Measurements from ENCODE around the gene EXTL1. TPM values are rescaled to one million over a fixed set of nuclear protein-coding genes. Genes with fewer than 3 reads are reported as not detected.

Gene EXTL1
- total RNA-seq, 2 donors from 2014 or later: 1.6 TPM; not detected in 1

DNA sequence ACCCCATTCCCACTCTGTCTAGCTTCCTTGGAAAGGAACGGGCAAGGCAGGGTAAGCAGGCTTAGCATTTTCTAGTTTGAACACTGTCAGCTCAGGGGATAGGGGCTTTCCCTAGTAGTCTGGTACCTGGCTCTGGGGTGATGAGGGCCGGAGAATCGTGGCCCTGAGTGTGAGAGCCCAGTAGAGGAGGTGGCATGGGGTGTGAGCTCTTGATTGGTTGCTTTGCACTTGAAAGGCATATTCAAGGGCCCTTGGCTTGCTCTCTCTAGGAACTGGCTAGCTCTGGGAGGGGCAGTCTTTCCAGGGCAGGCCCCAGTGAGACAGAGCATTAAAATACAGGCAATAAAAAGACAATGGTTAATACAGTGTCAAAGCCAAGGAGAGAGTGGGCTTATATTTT is 10.8 kb upstream of the EXTL1 start:
- DNase-seq (ENCODE audit: low spot score) (no peak), ATAC-seq (ENCODE audit: insufficient number of reproducible peaks, low FRiP score, low read depth) (no peak)
- TF ChIP-seq, protein P1, sequence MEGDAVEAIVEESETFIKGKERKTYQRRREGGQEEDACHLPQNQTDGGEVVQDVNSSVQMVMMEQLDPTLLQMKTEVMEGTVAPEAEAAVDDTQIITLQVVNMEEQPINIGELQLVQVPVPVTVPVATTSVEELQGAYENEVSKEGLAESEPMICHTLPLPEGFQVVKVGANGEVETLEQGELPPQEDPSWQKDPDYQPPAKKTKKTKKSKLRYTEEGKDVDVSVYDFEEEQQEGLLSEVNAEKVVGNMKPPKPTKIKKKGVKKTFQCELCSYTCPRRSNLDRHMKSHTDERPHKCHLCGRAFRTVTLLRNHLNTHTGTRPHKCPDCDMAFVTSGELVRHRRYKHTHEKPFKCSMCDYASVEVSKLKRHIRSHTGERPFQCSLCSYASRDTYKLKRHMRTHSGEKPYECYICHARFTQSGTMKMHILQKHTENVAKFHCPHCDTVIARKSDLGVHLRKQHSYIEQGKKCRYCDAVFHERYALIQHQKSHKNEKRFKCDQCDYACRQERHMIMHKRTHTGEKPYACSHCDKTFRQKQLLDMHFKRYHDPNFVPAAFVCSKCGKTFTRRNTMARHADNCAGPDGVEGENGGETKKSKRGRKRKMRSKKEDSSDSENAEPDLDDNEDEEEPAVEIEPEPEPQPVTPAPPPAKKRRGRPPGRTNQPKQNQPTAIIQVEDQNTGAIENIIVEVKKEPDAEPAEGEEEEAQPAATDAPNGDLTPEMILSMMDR (IDR thresholded peaks at IDR 0.05): no peak
- Histone ChIP-seq H3K27ac (no peak overlapping the region), H3K4me3 (no peak overlapping the region), H3K36me3 (no peaks in the 10 kb centered on the region), H3K4me1 (ENCODE audit: control insufficient read depth in 1 of 2, low read depth in 2 of 2) (no peaks in the 10 kb centered on the region), H3K27me3 (replicated peaks; ENCODE audit: insufficient read depth) (no peaks in the 10 kb centered on the region), H3K9me3 (no peaks in the 10 kb centered on the region)

DNA sequence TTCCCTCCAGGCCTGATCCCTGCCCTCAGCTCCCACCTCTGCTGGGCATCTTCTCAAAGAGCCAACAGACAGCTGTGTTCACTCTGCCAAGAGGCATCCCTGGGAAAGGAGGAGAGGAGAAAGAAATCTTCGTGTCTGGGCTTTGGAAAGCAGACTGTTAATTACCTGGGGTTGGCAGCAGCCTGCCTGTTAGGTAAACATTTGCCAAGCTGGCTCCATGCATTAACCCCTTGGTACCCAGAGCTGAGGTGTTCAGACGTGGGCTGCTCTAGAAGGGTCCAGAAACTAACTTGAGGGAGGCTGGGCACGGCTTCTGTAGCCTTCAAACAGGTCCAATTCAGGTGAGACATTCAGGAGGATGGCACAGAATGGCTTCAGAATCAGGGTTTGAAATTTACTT is 8.7 kb upstream of the EXTL1 start:
- no peak overlapping the region for H3K27ac ChIP-seq
- H3K9me3 ChIP-seq: no peaks in the 10 kb centered on the region
- H3K27me3 ChIP-seq (replicated peaks; ENCODE audit: insufficient read depth): no peaks in the 10 kb centered on the region
- ATAC-seq (ENCODE audit: insufficient number of reproducible peaks, low FRiP score, low read depth) (no peak), DNase-seq (ENCODE audit: low spot score) (no peak)
- TF ChIP-seq, protein P1 (IDR thresholded peaks at IDR 0.05): no peak
- H3K4me1 ChIP-seq (ENCODE audit: control insufficient read depth in 1 of 2, low read depth in 2 of 2): no peaks in the 10 kb centered on the region
- H3K36me3 ChIP-seq: no peaks in the 10 kb centered on the region
- H3K4me3 ChIP-seq: no peak overlapping the region

DNA sequence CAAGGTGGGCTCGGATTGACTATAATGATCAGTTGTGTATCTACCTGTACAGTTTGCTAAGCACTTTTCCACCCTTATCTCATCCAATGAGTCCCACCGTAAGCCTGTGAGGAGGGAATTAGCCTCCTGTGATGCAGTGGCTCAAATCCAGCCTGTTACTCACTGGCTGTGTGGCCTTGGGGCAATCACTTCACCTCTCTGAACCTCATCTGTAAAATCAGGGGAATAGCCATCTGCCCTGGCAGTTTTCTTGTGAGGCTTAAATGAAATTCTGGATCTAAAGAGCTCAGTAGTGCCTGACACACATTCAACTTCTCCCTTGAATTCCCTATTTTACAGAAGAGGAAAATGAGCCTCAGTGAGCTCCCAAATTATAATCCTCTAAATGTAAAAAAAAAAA is 7.4 kb upstream of the EXTL1 start:
- H3K4me1 ChIP-seq (ENCODE audit: control insufficient read depth in 1 of 2, low read depth in 2 of 2): no peaks in the 10 kb centered on the region
- H3K9me3 ChIP-seq: no peaks in the 10 kb centered on the region
- no peak overlapping the region for H3K4me3 ChIP-seq
- H3K36me3 ChIP-seq: no peaks in the 10 kb centered on the region
- TF ChIP-seq, protein P1 (IDR thresholded peaks at IDR 0.05): no peak
- no peak overlapping the region for H3K27ac ChIP-seq
- ATAC-seq (ENCODE audit: insufficient number of reproducible peaks, low FRiP score, low read depth) (no peak), DNase-seq (ENCODE audit: low spot score) (no peak)
- H3K27me3 ChIP-seq (replicated peaks; ENCODE audit: insufficient read depth): no peaks in the 10 kb centered on the region

DNA sequence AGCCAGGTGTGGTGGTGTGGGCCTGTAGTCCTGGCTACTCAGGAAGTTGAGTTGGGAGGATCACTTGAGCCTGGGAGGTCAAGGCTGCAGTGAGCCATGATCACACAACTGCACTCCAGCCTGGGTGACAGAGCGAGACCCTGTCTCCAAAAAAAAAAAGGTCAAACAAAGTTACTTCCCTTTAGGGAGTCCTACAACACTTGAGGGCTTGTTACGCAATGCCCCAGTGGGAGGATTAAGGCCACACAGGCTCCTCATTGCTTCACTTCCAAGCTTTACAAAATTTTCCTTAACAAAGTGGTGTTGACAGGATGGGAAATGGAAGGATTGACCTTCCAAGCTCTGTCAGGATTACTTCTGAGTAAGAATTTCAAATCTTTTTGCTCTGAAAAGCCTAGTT is 6.2 kb upstream of the EXTL1 start:
- Histone ChIP-seq H3K36me3 (no peaks in the 10 kb centered on the region), H3K4me1 (ENCODE audit: control insufficient read depth in 1 of 2, low read depth in 2 of 2) (peaks cover 0 to 6% of the 10 kb centered on the region in 2 donors), H3K27ac (no peak overlapping the region), H3K4me3 (no peak overlapping the region), H3K27me3 (replicated peaks; ENCODE audit: insufficient read depth) (no peaks in the 10 kb centered on the region), H3K9me3 (no peaks in the 10 kb centered on the region)
- TF ChIP-seq, protein P1 (IDR thresholded peaks at IDR 0.05): no peak
- no peak for DNase-seq (ENCODE audit: low spot score)
- ATAC-seq (ENCODE audit: insufficient number of reproducible peaks, low FRiP score, low read depth): no peak

DNA sequence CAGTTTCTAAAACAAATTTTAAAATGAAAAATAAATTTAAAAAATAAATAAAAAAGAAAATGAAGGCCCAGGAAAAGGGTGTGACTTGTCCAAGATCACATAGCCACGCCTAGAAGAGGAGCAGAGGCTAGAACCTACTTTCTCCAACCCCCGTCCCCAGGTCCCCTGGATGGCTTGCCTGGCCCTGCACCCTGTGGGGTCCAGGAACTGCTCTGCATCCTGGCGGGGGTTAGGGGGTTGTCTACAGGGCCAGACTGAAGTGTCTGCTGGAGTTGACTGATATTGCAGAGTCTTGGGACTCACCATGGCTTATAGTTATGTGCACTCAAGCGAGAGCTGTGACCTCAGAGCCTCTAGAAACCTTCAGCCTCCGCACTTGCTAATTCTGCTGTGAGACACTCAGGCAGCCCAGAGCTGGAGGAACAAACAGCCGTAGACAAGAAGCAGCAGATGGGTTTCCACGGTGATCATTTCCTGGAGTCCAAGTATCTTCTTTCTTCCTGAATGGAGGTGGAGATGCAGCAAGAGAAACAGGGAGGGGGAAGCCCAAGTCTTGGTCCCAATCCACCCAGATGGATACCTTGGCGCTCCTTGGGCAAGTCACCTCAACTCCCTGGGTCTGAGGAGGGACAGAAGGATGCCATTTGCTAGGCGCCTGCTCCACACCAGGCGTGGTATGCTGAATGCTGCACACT is 5.2 kb upstream of the EXTL1 start:
- no peak for ATAC-seq (ENCODE audit: insufficient number of reproducible peaks, low FRiP score, low read depth)
- Histone ChIP-seq H3K4me1 (ENCODE audit: control insufficient read depth in 1 of 2, low read depth in 2 of 2) (peaks cover 0 to 16% of the 10 kb centered on the region in 2 donors), H3K9me3 (no peaks in the 10 kb centered on the region), H3K27ac (no peak overlapping the region), H3K36me3 (no peaks in the 10 kb centered on the region), H3K27me3 (replicated peaks; ENCODE audit: insufficient read depth) (no peaks in the 10 kb centered on the region), H3K4me3 (no peak overlapping the region)
- TF ChIP-seq, protein P1 (IDR thresholded peaks at IDR 0.05): no peak
- no peak for DNase-seq (ENCODE audit: low spot score)
